ENCODE data around the gene CDKAL1.

The CDKAL1 gene

GRCh38 chr6:21180800-21181337 is 646.6 kb downstream of the CDKAL1 start:
- peaks cover 13% of the 10 kb centered on the region; the same call in 1 of the 2 replicates for H3K4me1 ChIP-seq (ENCODE audit: low read length)
- H3F3A ChIP-seq (ENCODE audit: insufficient read depth, low read length): no peaks in the 10 kb centered on the region
- DNase-seq: no peak
- no peaks in the 10 kb centered on the region for H3K9me3 ChIP-seq (replicated peaks; ENCODE audit: insufficient read depth, low read length)
- no peak overlapping the region for H3K4me3 ChIP-seq (ENCODE audit: low read length)
- H3K9me2 ChIP-seq (replicated peaks; ENCODE audit: insufficient read depth, low read length): no peaks in the 10 kb centered on the region
- no peaks in the 10 kb centered on the region for H3K36me3 ChIP-seq (replicated peaks; ENCODE audit: insufficient read depth, low read length)
- H3K27me3 ChIP-seq (replicated peaks; ENCODE audit: insufficient read depth, low read length): no peaks in the 10 kb centered on the region
- H3K4me2 ChIP-seq (ENCODE audit: low read depth, low read length): no peak overlapping the region
- no peak overlapping the region for H3K9ac ChIP-seq (ENCODE audit: low read length)
- no peak overlapping the region for H2AFZ ChIP-seq (ENCODE audit: low read length)
- no peak overlapping the region for H3K27ac ChIP-seq (ENCODE audit: low read length)
- TF ChIP-seq EZH2 (optimal IDR thresholded peaks at IDR 0.05; ENCODE audit: low read depth, low read length) (no peak), EZH2phosphoT487 (IDR thresholded peaks at IDR 0.05; ENCODE audit: low read length) (no peak), CTCF (IDR thresholded peaks at IDR 0.05; ENCODE audit: low read length) (no peak)
- H3K79me2 ChIP-seq (ENCODE audit: low read length): no peaks in the 10 kb centered on the region
- H4K20me1 ChIP-seq (ENCODE audit: insufficient read depth, low read length): no peaks in the 10 kb centered on the region

DNA sequence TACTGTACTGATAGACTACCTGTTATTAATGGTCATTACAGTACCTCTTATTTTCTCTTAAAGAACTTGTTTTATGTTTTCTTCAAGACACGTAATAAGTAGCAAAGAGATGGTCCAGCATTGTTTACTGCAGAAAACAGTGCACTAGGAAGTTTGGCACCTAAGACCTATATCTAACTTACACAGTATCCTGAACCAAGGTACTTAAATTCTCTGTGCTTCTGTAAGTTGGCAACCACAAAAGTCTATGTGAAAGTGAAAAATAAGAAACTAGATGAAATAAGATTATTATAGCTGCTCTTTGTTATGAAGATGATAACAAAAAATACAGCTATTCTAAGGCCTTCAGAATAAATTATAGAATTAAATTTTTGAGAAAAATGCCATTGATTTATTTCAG is 647.6 kb downstream of the CDKAL1 start:
- TF ChIP-seq CTCF (IDR thresholded peaks at IDR 0.05; ENCODE audit: low read length): no peak
- TF ChIP-seq EZH2phosphoT487 (IDR thresholded peaks at IDR 0.05; ENCODE audit: low read length): no peak
- TF ChIP-seq EZH2 (optimal IDR thresholded peaks at IDR 0.05; ENCODE audit: low read depth, low read length): no peak
- peak; percentile 9 for DNase-seq
- Histone ChIP-seq H3K9me3 (replicated peaks; ENCODE audit: insufficient read depth, low read length) (no peaks in the 10 kb centered on the region), H3K9ac (ENCODE audit: low read length) (no peak overlapping the region), H3K27me3 (replicated peaks; ENCODE audit: insufficient read depth, low read length) (no peaks in the 10 kb centered on the region), H3K79me2 (ENCODE audit: low read length) (no peaks in the 10 kb centered on the region), H3K4me1 (ENCODE audit: low read length) (peaks cover 13% of the 10 kb centered on the region; the same call in 1 of the 2 replicates), H2AFZ (ENCODE audit: low read length) (no peak overlapping the region), H3K4me3 (ENCODE audit: low read length) (no peak overlapping the region), H3K36me3 (replicated peaks; ENCODE audit: insufficient read depth, low read length) (no peaks in the 10 kb centered on the region), H3K9me2 (replicated peaks; ENCODE audit: insufficient read depth, low read length) (no peaks in the 10 kb centered on the region), H3K27ac (ENCODE audit: low read length) (no peak overlapping the region), H3F3A (ENCODE audit: insufficient read depth, low read length) (no peaks in the 10 kb centered on the region), H3K4me2 (ENCODE audit: low read depth, low read length) (no peak overlapping the region), H4K20me1 (ENCODE audit: insufficient read depth, low read length) (no peaks in the 10 kb centered on the region)

DNA sequence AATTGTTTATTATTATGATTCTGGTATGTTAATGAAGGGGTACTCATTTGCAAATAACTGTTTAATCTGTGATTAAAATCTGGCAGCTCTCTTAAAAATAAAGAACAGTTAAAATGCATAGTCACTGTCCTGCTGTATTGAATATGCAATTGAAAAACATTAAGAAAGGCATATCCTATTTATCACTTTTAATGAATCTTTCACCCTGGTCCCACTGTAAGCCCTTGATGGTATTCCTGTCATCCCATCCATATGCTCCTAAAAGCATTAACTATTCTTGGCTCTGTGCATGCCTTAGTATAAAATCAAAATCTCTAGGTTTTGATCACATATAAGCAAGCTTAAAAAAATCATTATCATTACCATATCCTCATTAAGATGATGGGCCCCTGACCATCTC is 648.3 kb downstream of the CDKAL1 start:
- Histone ChIP-seq H3K36me3 (replicated peaks; ENCODE audit: insufficient read depth, low read length) (no peaks in the 10 kb centered on the region), H3K4me3 (ENCODE audit: low read length) (no peak overlapping the region), H3K9ac (ENCODE audit: low read length) (no peak overlapping the region), H4K20me1 (ENCODE audit: insufficient read depth, low read length) (no peaks in the 10 kb centered on the region), H3K9me3 (replicated peaks; ENCODE audit: insufficient read depth, low read length) (no peaks in the 10 kb centered on the region), H3K4me2 (ENCODE audit: low read depth, low read length) (no peak overlapping the region), H3K4me1 (ENCODE audit: low read length) (peaks cover 13% of the 10 kb centered on the region; the same call in 1 of the 2 replicates), H3K27me3 (replicated peaks; ENCODE audit: insufficient read depth, low read length) (no peaks in the 10 kb centered on the region), H3K27ac (ENCODE audit: low read length) (no peak overlapping the region), H3F3A (ENCODE audit: insufficient read depth, low read length) (no peaks in the 10 kb centered on the region), H3K79me2 (ENCODE audit: low read length) (no peaks in the 10 kb centered on the region), H3K9me2 (replicated peaks; ENCODE audit: insufficient read depth, low read length) (no peaks in the 10 kb centered on the region), H2AFZ (ENCODE audit: low read length) (no peak overlapping the region)
- TF ChIP-seq CTCF (IDR thresholded peaks at IDR 0.05; ENCODE audit: low read length) (no peak), EZH2 (optimal IDR thresholded peaks at IDR 0.05; ENCODE audit: low read depth, low read length) (no peak), EZH2phosphoT487 (IDR thresholded peaks at IDR 0.05; ENCODE audit: low read length) (no peak)
- no peak for DNase-seq
